HUDEP-2 (cell line): ENCODE results near the gene DDA1.

Experiments
- DNase-seq, 76 experiments: peaks; one replicate each; lab custom pipeline; 2025; ENCODE audit not compliant: unreplicated experiment in 76 of 76; lab: John Stamatoyannopoulos, UW

DDA1 gene

DNA sequence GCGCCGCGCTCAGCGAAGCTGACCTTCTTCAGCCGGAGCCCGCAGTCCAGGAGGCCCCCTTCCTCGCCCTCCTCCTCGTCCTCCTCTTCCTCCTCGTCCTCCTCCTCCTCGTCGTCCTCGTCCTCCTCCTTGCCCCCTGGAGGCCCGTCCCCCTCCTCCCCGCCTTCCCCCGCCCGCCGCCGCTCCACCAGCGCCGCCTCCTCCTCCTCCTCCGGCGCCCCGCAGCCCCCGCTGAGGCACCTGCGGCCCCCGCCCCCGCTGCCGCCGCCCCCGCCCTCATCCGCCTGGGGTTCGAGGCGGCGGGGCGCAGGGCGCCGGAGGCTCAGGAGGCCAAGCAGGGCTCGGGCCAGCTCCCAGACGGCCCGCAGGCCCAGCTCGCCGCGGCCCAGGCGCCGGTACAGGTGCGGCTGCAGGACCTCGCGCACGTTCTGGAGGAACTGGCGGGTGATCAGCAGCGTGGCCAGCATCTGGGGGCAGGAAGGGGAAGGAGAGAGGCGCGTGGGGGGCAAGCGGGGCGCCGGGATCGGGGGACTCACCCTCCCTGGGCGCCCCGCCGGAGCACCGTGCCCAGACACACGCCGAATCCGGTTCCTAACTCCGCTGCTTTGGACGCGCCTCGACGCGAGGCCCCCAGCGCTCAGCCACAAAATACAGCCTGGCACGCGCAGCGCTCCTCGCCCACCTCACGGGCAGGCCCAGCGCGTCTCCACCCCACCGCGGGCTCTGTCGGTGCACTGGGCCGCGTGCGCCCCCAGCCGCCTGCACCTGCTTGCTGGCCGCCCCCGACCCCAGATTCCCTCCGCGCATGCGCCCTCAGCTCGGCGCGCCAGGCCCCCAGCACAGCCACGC is 19.4 kb downstream of the DDA1 start:
- no peak for DNase-seq

GRCh38 chr19:17329366-17330261 is 20.3 kb downstream of the DDA1 start:
- DNase-seq, result no peak

- DNase-seq, result no peak
Observed at GRCh38 chr19:17330262-17331044, 21.1 kb downstream of the DDA1 start.

DNA sequence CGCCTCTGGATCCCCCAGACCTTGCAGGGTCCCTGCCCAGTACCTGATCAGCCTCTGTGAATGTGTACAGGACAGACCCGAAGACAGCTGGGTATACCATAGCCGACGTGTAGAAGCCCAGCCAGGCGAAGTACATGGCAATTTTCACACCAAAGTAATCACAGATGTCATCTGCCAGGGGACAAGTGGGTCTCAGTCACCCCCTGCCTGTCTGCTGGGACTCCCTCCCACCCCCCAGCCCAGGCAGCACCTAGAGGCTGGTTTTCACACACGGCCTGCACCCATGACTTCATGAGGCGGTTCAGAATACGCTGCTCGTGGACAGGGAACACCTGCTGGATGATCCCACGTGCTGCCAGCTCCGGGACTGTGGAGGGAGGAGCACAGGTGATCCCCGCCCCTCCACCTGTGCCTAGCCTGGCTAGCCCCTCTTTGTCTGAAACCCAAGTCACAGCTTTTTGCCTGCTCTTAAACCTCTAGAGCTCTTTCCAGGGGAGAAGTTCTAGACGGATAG is 21.7 kb downstream of the DDA1 start:
- DNase-seq, result no peak

DNA sequence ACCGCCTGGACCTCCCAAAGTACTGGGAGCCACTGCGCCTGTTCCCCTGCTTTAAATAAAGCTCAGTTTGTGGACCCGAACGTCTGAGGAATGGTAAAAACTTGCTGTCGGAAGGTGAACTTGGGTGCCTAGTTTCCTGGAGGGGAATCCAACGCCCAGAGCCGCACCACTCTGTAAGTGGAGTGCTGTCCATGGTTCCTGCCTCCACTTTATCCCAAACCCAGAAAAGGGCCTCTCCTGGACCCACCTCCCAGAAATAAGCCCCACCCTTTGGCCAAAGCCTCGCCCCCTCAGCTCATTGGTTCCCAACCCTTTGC is 23.0 kb downstream of the DDA1 start:
- DNase-seq, result no peak

GRCh38 chr19:17332677-17333581 is 23.6 kb downstream of the DDA1 start:
- DNase-seq, result peak in 68 of 76 experiments; percentile 44 to 88 (median 68)

DNA sequence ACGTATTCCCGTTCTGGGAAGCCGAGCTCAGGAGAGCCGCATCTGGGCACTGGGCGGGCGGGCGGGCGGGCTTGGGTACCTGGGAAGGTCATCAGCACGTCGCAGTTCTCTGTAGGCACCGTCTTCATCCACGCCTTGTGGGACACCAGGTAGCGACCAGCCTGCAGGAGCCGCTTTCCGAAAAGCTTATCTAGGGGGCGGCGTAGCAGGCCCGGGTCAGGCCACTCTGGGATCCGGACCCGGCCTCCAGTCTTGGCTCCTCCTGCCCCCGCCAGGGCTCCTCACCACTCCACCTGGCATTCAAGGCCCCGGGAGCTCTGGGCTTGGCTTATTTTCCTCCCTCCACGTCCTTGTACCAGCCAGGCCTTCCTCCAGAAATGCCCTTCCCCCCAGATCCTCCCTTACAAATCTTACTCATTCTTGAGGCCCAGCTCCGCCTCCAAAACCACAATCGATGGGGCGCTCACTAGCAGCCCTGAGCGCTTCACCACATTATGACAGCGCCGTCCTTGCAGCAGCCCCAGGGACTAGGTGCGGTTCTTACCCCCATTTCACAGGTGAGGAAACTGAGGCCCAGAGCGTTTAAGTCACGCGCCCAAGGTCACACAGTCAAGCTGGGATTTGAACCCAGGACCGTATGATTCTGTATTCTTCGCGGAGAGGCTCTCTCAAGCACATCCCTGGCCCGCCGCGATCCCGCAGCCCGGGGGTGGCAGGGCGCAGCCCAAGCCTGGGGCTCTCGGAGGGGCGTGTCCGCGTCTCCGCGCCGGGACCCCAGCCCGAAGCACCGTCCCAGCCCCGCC is 24.4 kb downstream of the DDA1 start:
- peak in 67 of 76 experiments; percentile 32 to 85 (median 68) for DNase-seq

DNA sequence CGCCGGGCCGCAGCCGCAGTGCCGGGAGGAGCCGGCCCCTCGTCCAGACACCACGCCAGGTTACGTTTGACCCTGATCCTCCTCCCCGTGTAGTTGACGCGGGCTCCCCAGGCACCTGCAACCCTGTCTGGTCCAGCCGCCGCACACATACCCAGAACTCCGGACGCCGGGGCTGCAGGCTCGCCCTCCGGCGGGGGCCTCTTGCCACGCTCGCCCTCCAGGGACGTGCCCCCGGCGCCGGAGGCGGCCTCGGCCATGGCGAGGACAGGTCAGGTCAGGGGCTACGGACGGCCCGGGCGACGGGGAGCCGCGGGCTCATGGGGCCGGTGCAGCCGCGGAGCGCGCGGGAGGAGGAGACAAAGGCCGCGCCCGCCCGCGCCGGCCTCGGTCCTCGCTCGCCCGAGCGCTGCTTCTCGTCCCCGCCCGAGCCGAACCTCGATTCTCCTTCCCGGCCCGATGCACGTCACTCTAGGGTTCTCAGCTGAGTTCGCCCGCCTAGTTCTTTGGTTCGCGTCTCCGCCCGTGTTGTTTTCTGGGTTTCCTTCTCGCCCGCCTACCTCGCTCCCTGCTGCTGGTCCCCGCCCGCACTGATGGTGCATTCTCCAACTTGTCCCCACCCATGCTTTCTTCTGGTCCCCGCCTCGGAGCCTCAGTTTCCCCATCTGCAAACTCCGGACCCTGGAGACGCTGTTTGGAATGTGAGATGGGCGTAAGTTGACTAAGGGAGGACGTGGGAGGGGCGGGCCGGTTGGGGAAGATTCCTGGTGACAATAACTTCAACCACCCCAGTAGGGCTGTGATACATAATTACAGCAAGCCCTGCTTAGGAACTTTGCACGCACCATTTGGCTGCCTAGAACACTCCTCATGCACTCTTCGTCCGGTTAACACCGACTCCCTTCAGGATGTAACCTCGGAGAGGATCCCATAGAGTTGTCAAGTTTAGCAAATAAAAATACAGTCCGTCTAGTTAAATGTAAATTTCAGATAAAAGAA is 25.3 kb downstream of the DDA1 start, which contains the start of gene ANO8:
Gene ANO8 (minus strand): TSS at position 442 of the 996 bp plus-strand sequence. CDS start 185 bp downstream, at position 257.
- DNase-seq, result peak in 75 of 76 experiments; percentile 90 to 100 (median 99)

DNA sequence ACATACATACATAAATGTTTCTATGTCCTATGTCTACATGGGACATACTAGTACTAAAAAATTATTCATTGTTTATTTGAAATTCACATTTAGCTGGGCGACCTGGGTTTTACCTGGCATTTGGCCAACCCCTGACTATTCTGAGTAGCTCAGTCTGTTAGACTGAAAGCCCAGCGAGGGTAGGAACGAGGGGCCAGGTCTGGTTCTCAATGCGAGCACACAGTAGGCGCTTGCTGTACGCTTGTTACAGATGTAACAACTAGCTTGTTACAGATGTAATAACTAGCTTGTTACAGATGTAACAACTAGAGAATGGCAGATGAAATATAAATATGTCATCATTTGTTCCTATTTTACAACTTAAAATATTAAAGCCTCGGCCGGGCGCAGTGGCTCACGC is 26.2 kb downstream of the DDA1 start:
- DNase-seq, result no peak

DNA sequence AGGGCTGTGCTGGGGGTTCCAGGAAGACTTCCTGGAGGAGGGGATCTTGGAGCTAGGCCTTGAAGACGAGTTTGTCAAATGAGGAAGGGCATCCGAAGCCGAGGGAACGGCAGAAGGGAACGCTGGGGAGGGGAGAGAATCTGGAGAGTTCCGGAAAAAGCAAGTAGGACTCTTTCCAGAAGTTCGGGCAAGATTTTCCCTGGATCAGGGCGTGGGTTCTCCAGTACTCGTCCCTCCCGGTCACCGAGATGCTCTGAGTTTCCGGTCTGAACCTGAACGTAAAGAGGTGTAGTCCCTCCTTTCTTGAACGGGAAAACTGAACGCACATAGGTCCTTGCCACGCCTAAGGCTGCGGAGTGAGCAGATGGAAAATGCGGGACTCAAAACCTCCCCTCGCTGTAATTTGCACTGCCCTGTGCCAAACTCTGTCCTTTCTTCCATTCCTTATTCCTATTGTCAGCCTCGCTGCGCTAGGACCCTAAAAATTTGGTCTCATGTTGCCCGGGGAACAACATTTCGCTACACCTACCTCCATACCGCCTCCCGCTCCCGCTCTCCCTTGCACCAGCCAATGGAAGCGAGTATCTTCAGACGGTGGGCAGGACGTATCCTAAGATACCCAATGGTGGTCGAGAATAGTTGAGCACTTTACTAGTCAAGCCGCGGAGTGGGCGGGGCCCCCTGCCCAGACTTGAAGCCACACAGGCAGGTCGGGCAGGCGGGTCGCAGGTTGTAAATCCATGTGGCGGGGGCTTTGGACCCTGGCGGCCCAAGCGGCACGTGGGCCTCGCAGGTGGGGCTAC is 27.7 kb downstream of the DDA1 start, which contains the start of gene GTPBP3:
Gene GTPBP3 (plus strand): TSS at position 682 of the 803 bp plus-strand sequence. CDS start 59 bp downstream, at position 741.
- DNase-seq, result peak; percentile 92 to 100 (median 99)

DNA sequence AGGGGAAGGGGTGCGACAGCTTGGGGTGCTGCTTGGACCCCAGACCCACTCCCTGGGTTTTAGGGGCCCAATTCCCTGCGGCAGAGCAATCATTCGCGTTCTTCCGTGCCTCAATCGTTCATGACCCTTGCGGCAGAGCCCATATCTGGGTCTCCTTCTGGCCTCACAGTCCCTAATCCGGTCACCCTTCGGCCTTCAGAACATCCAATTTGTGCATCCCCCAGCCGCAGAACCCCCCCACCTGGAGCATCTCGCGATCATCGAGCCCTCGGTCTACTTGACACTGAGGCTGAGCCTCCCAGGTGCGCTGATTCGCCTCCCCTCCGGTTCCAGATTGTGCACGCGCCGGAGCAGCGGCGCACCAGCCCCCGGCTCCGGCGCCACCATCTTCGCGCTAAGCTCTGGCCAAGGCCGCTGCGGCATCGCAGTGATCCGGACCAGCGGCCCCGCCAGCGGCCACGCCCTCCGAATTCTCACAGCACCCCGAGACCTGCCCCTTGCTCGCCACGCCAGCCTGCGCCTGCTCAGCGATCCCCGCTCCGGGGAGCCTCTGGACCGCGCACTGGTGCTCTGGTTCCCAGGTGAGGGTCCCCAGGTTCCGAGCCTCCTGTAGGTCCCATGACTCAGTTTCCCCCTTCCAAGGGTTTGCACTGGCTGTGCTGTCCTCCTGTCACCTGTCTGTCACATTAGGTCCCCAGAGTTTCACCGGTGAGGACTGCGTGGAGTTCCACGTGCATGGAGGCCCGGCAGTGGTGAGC is 28.5 kb downstream of the DDA1 start:
- DNase-seq, result peak in 59 of 76 experiments; percentile 5 to 65 (median 42)

DNA sequence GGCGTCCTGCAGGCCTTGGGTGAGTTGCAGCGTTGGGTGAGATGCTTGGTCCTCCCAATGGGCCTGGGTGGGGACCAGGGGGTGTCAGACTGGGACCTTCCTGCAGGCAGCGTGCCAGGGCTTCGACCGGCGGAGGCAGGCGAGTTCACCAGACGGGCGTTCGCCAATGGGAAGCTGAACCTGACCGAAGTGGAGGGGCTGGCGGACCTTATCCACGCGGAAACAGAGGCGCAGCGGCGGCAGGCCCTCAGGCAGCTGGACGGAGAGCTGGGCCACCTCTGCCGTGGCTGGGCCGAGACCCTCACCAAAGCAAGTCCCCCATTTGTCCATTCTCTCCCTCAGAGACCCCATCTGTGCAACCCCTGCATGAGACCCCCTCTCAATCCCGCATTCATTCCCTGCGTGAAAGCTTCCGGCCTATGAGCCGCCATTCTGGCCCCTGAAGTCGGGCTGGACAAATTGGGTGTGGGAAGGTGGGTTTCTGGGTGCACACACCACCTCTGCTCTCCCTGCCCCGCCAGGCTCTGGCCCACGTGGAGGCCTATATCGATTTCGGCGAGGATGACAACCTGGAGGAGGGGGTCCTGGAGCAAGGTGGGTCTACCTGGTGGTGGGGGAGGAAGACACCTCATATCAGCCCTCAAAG is 29.2 kb downstream of the DDA1 start:
- DNase-seq, result no peak

- peak in 53 of 76 experiments; percentile 10 to 74 (median 53) for DNase-seq
Observed at GRCh38 chr19:17339088-17339741, 29.9 kb downstream of the DDA1 start.

DNA sequence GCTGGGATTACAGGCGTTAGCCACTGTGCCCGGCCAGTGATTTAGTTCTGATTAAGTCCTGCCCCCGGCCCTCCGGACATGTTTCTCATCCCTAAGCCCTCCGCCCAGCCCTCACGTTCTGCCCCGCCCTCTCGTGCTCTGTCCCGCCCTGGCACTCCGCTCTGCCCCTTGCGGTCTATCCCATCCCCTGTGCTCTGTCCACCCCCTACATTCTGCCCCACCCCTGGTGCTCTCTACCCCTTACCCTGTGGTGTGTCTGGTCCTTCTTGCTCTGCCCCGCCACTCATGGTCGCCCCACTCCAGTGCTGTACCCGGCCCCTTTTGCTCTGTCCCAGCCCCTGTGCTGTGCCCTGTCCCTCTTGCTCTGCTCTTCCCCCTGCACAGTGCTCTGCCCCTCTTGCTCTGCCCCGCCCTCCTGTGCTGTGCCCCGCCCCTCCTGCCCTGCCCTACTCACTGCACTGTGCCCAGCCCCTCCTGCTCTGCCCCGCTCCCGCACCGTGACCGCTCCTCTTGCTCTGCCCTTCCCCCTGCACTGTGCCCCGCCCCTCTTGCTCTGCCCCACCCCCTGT is 31.0 kb downstream of the DDA1 start:
- peak in 72 of 76 experiments; percentile 10 to 97 (median 88) for DNase-seq
